ENCODE results near the gene INKA2. TPM values are rescaled to one million over a fixed set of nuclear protein-coding genes. Genes with fewer than 3 reads are reported as not detected.
A peak's percentile ranks its signal among the peaks of the same experiment; 100 is the strongest.
"Not testable (repeated sequence)": the region's sequence is repeated elsewhere in the genome, so short reads cannot be mapped to it uniquely, and the experiment has no call there.

INKA2 gene
- total RNA-seq, 1 donor from 2014 or later: 5.9 TPM

- no peak for DNase-seq
Observed at GRCh38 chr1:111749628-111750027, 10.4 kb upstream of the INKA2 start.

- no peak for DNase-seq
Observed at GRCh38 chr1:111747947-111748346, 8.8 kb upstream of the INKA2 start.

- no peak for DNase-seq
Observed at GRCh38 chr1:111747282-111747734, 8.1 kb upstream of the INKA2 start.

- DNase-seq: no peak
Observed at GRCh38 chr1:111746614-111746999, 7.4 kb upstream of the INKA2 start.

GRCh38 chr1:111745675-111746613, 6.7 kb upstream of the INKA2 start:
- no peak for DNase-seq

GRCh38 chr1:111743679-111744101, 4.5 kb upstream of the INKA2 start:
- no peak for DNase-seq

GRCh38 chr1:111742938-111743549, 3.8 kb upstream of the INKA2 start:
- no peak for DNase-seq

GRCh38 chr1:111742292-111742691, 3.1 kb upstream of the INKA2 start:
- DNase-seq: not testable (repeated sequence)

- no peak for DNase-seq
Observed at GRCh38 chr1:111739925-111740765, 950 bp upstream of the INKA2 start.

GRCh38 chr1:111738436-111739193, 580 bp downstream of the INKA2 start:
- peak; percentile 67 for DNase-seq

GRCh38 chr1:111738133-111738435, 1.1 kb downstream of the INKA2 start:
- DNase-seq: no peak

GRCh38 chr1:111737216-111738132, 1.7 kb downstream of the INKA2 start:
- DNase-seq: no peak

- no peak for DNase-seq
Observed at GRCh38 chr1:111736548-111737215, 2.5 kb downstream of the INKA2 start.

GRCh38 chr1:111735858-111736544, 3.2 kb downstream of the INKA2 start:
- peak; percentile 29 for DNase-seq

- DNase-seq: no peak
Observed at GRCh38 chr1:111735321-111735720, 3.9 kb downstream of the INKA2 start.

GRCh38 chr1:111734856-111735255, 4.3 kb downstream of the INKA2 start:
- no peak for DNase-seq

- DNase-seq: no peak
Observed at GRCh38 chr1:111734426-111734825, 4.8 kb downstream of the INKA2 start.

- DNase-seq: no peak
Observed at GRCh38 chr1:111733992-111734341, 5.2 kb downstream of the INKA2 start.

GRCh38 chr1:111733183-111733991, 5.8 kb downstream of the INKA2 start:
- peak; percentile 91 for DNase-seq
